Liver (tissue), 9 donors: Measurements from ENCODE around the gene LHPP. TPM values are rescaled to one million over a fixed set of nuclear protein-coding genes. Genes with fewer than 3 reads are reported as not detected.

ENCODE experiments used
- DNase-seq: peaks from one replicate; pipeline ENCODE4 v3.0.0-alpha.2; 2017; ENCODE audit warnings: low spot score
- H3K27ac ChIP-seq, 2 donors: one replicate each; pipeline ENCODE4 v1.7.0; 2013; ENCODE audit warnings: inconsistent platforms in 2 of 2, low read length in 2 of 2, control low read depth in 1 of 2, low read depth in 1 of 2, mild to moderate bottlenecking in 1 of 2
- H3K27me3 ChIP-seq, 4 donors: one replicate each; pipeline versions ENCODE4 v1.6.1 to v1.7.0; 2013; ENCODE audit warnings: low read length in 3 of 4, inconsistent platforms in 1 of 4, mild to moderate bottlenecking in 1 of 4, moderate library complexity in 1 of 4; ENCODE audit not compliant: control insufficient read depth in 4 of 4, insufficient read depth in 4 of 4
- H3K36me3 ChIP-seq, 4 donors: one replicate each; pipeline versions ENCODE4 v1.6.1 to v1.7.0; 2013; ENCODE audit warnings: low read length in 3 of 4, mild to moderate bottlenecking in 3 of 4, low read depth in 1 of 4, moderate library complexity in 1 of 4; ENCODE audit not compliant: control insufficient read depth in 4 of 4, insufficient read depth in 3 of 4
- H3K4me1 ChIP-seq, 4 donors: one replicate each; pipeline versions ENCODE4 v1.6.1 to v1.7.0; 2013; ENCODE audit warnings: low read length in 3 of 4, mild to moderate bottlenecking in 3 of 4, moderate library complexity in 1 of 4; ENCODE audit not compliant: control insufficient read depth in 4 of 4, insufficient read depth in 4 of 4
- H3K4me3 ChIP-seq, 3 donors: one replicate each; pipeline versions ENCODE4 v1.6.1 to v1.7.0; 2013; ENCODE audit warnings: low read length in 3 of 3, control low read depth in 1 of 3, low read depth in 1 of 3, mild to moderate bottlenecking in 1 of 3
- H3K9ac ChIP-seq, 2 donors: one replicate each; pipeline ENCODE4 v1.7.0; 2013; ENCODE audit warnings: low read length in 2 of 2, mild to moderate bottlenecking in 2 of 2, moderate library complexity in 2 of 2, control low read depth in 1 of 2, low read depth in 1 of 2
- H3K9me3 ChIP-seq, 4 donors: one replicate each; pipeline versions ENCODE4 v1.6.1 to v1.7.0; 2013; ENCODE audit warnings: low read length in 3 of 4; ENCODE audit not compliant: control insufficient read depth in 4 of 4
- EGR1 ChIP-seq, 2 donors: IDR thresholded peaks; 2 replicates each; pipeline ENCODE4 v1.6.1; 2016 to 2018; ENCODE audit warnings: antibody characterized with exemption in 2 of 2, low read depth in 2 of 2
- FOXA1 ChIP-seq: IDR thresholded peaks from 2 replicates; pipeline ENCODE4 v1.6.1; 2016; ENCODE audit warnings: antibody characterized with exemption
- FOXA2 ChIP-seq: IDR thresholded peaks from 2 replicates; pipeline ENCODE4 v1.6.1; 2016; ENCODE audit warnings: antibody characterized with exemption
- GABPA ChIP-seq, 2 donors: IDR thresholded peaks in 1 of 2; conservative IDR thresholded peaks in 1 of 2; 2 replicates each; pipeline ENCODE4 v1.6.1; 2016; ENCODE audit warnings: antibody characterized with exemption in 2 of 2, mild to moderate bottlenecking in 1 of 2, moderate library complexity in 1 of 2
- HNF4A ChIP-seq, 2 donors: conservative IDR thresholded peaks; 2 replicates each; pipeline ENCODE4 v1.6.1; 2016; ENCODE audit warnings: antibody characterized with exemption in 2 of 2, mild to moderate bottlenecking in 2 of 2
- HNF4G ChIP-seq: IDR thresholded peaks from 2 replicates; pipeline ENCODE4 v1.6.1; 2016; ENCODE audit warnings: antibody characterized with exemption
- JUND ChIP-seq, 2 donors: IDR thresholded peaks; 2 replicates each; pipeline ENCODE4 v1.6.1; 2016; ENCODE audit warnings: antibody characterized with exemption in 2 of 2
- NR2F2 ChIP-seq: IDR thresholded peaks from 2 replicates; pipeline ENCODE4 v1.6.1; 2016; ENCODE audit warnings: antibody characterized with exemption
- RAD21 ChIP-seq, 2 donors: IDR thresholded peaks; 2 replicates each; pipeline ENCODE4 v1.6.1; 2016; ENCODE audit warnings: antibody characterized with exemption in 2 of 2, mild to moderate bottlenecking in 2 of 2
- RXRA ChIP-seq, 2 donors: IDR thresholded peaks; 2 replicates each; pipeline ENCODE4 v1.6.1; 2017 to 2018; ENCODE audit warnings: antibody characterized with exemption in 2 of 2, mild to moderate bottlenecking in 1 of 2
- SP1 ChIP-seq: IDR thresholded peaks from 2 replicates; pipeline ENCODE4 v1.6.1; 2018; ENCODE audit warnings: antibody characterized with exemption, mild to moderate bottlenecking
- TAF1 ChIP-seq: conservative IDR thresholded peaks from 2 replicates; pipeline ENCODE4 v1.6.1; 2016; ENCODE audit warnings: antibody characterized with exemption, mild to moderate bottlenecking
- YY1 ChIP-seq: IDR thresholded peaks from 2 replicates; pipeline ENCODE4 v1.6.1; 2016; ENCODE audit warnings: antibody characterized with exemption, mild to moderate bottlenecking
- WGBS: extraction: QIAGEN DNeasy Blood & Tissue Kit; methylation state at CpG from one replicate; pipeline ENCODE4 v1.1.7; 2013; 5-methylcytosine and 5-hydroxymethylcytosine counted together
- polyA plus RNA-seq, 2 donors: library from polyadenylated mRNA; stranded (reverse) in 1 of 2; unstranded in 1 of 2; fragments of 200-250 nt in 1 of 2; fragments of >200 nt in 1 of 2; fragmentation: Nextera tagmentation in 1 of 2; extraction: Ambion mirVana in 1 of 2; gene quantifications; one replicate each; pipeline versions ENCODE4 v1.2.1 to v1.2.3, GENCODE V29; 2013 to 2015
- total RNA-seq, 2 donors: library from RNA; depleted of rRNA; stranded (reverse); fragments of >200 nt; gene quantifications; one replicate each; pipeline ENCODE4 v1.2.3, GENCODE V29; 2014
- TF ChIP-seq, protein P1 (sequence below): IDR thresholded peaks from 2 replicates; pipeline ENCODE4 v1.6.1; 2016; ENCODE audit warnings: antibody characterized with exemption
- TF ChIP-seq, protein P2 (sequence below): IDR thresholded peaks from 2 replicates; pipeline ENCODE4 v1.6.1; 2016; ENCODE audit warnings: antibody characterized with exemption, mild to moderate bottlenecking
- TF ChIP-seq, protein P3 (sequence below): fragments of 150-350 bp; IDR thresholded peaks from 2 replicates; pipeline ENCODE4 v1.5.1; 2017; ENCODE audit warnings: improper control_type of control experiment, low read depth, low read length; ENCODE audit not compliant: missing input control
- TF ChIP-seq, protein P4 (sequence below): IDR thresholded peaks from 2 replicates; pipeline ENCODE4 v1.6.1; 2016; ENCODE audit warnings: antibody characterized with exemption
- TF ChIP-seq, protein P5 (sequence below): IDR thresholded peaks from 2 replicates; pipeline ENCODE4 v1.6.1; 2016; ENCODE audit warnings: antibody characterized with exemption
- donor health status: healthy.
- donor health status: healthy.
- donor health status: healthy.
- donor health status: healthy.
- donor health status: healthy.

Gene LHPP
- total and polyA plus RNA-seq, 4 donors = 15.9 to 39.9 (median 26.2) TPM

DNA sequence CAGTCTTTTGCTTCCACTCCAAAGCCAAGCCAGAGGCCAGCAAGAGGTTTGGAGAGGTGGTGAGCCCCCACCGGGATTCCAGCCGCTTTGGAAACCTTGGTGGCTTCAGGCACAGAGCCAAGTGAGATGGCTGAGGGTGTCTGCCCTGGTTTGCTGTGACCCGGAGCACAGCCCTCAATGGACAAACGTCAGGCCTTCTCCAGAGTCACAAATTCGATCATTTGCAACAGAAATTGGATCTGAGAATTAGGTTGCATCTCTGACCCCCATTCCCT lies 10.9 kb upstream of the LHPP start (continued):
- TF ChIP-seq, protein P1, sequence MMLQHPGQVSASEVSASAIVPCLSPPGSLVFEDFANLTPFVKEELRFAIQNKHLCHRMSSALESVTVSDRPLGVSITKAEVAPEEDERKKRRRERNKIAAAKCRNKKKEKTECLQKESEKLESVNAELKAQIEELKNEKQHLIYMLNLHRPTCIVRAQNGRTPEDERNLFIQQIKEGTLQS = no peak
- TF ChIP-seq NR2F2 = no peak

DNA sequence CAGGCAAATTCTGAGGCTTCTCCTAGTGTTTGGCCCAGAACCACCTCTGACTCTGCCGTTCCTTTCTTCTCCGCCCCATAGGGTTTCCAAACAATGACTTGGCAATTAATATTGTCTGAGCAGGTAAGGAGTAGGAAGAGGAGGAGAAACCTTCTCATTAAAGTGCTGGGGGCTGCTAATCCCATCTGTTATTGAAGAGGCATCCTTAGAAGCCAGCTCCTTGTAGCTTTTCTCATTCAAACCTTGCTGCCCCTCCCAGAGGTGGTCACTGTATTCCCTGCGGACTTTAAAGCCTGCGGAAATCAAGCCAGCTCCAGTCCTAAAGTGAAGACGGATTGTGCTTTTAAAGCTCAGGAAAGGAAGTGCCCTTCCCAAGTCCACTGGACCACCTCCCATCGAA lies 10.3 kb upstream of the LHPP start:
- TF ChIP-seq RAD21 (IDR thresholded peaks at IDR 0.05) (no peak), FOXA2 (no peak), RXRA (IDR thresholded peaks at IDR 0.05) (no peak), TAF1 (no peak), EGR1 (IDR thresholded peaks at IDR 0.05; ENCODE audit: low read depth in 2 of 2) (no peak), FOXA1 (no peak), GABPA (IDR thresholded peaks at IDR 0.05 in 1 of 2, conservative IDR thresholded peaks at IDR 0.05 in 1 of 2) (no peak), JUND (IDR thresholded peaks at IDR 0.05) (no peak), HNF4G (no peak), YY1 (no peak), NR2F2 (no peak), SP1 (no peak), HNF4A (conservative IDR thresholded peaks at IDR 0.05) (no peak)
- TF ChIP-seq, protein P2, sequence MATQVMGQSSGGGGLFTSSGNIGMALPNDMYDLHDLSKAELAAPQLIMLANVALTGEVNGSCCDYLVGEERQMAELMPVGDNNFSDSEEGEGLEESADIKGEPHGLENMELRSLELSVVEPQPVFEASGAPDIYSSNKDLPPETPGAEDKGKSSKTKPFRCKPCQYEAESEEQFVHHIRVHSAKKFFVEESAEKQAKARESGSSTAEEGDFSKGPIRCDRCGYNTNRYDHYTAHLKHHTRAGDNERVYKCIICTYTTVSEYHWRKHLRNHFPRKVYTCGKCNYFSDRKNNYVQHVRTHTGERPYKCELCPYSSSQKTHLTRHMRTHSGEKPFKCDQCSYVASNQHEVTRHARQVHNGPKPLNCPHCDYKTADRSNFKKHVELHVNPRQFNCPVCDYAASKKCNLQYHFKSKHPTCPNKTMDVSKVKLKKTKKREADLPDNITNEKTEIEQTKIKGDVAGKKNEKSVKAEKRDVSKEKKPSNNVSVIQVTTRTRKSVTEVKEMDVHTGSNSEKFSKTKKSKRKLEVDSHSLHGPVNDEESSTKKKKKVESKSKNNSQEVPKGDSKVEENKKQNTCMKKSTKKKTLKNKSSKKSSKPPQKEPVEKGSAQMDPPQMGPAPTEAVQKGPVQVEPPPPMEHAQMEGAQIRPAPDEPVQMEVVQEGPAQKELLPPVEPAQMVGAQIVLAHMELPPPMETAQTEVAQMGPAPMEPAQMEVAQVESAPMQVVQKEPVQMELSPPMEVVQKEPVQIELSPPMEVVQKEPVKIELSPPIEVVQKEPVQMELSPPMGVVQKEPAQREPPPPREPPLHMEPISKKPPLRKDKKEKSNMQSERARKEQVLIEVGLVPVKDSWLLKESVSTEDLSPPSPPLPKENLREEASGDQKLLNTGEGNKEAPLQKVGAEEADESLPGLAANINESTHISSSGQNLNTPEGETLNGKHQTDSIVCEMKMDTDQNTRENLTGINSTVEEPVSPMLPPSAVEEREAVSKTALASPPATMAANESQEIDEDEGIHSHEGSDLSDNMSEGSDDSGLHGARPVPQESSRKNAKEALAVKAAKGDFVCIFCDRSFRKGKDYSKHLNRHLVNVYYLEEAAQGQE = no peak
- TF ChIP-seq, protein P3, sequence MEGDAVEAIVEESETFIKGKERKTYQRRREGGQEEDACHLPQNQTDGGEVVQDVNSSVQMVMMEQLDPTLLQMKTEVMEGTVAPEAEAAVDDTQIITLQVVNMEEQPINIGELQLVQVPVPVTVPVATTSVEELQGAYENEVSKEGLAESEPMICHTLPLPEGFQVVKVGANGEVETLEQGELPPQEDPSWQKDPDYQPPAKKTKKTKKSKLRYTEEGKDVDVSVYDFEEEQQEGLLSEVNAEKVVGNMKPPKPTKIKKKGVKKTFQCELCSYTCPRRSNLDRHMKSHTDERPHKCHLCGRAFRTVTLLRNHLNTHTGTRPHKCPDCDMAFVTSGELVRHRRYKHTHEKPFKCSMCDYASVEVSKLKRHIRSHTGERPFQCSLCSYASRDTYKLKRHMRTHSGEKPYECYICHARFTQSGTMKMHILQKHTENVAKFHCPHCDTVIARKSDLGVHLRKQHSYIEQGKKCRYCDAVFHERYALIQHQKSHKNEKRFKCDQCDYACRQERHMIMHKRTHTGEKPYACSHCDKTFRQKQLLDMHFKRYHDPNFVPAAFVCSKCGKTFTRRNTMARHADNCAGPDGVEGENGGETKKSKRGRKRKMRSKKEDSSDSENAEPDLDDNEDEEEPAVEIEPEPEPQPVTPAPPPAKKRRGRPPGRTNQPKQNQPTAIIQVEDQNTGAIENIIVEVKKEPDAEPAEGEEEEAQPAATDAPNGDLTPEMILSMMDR = no peak
- TF ChIP-seq, protein P1 = no peak
- TF ChIP-seq, protein P4, sequence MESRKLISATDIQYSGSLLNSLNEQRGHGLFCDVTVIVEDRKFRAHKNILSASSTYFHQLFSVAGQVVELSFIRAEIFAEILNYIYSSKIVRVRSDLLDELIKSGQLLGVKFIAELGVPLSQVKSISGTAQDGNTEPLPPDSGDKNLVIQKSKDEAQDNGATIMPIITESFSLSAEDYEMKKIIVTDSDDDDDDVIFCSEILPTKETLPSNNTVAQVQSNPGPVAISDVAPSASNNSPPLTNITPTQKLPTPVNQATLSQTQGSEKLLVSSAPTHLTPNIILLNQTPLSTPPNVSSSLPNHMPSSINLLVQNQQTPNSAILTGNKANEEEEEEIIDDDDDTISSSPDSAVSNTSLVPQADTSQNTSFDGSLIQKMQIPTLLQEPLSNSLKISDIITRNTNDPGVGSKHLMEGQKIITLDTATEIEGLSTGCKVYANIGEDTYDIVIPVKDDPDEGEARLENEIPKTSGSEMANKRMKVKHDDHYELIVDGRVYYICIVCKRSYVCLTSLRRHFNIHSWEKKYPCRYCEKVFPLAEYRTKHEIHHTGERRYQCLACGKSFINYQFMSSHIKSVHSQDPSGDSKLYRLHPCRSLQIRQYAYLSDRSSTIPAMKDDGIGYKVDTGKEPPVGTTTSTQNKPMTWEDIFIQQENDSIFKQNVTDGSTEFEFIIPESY = no peak
- TF ChIP-seq, protein P5, sequence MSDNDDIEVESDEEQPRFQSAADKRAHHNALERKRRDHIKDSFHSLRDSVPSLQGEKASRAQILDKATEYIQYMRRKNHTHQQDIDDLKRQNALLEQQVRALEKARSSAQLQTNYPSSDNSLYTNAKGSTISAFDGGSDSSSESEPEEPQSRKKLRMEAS = no peak
- no peak overlapping the region for H3K4me3 ChIP-seq
- peaks cover 9 to 28% (median 20%) of the 10 kb centered on the region in 4 donors for H3K4me1 ChIP-seq
- H3K27me3 ChIP-seq = peaks cover 5 to 31% (median 20%) of the 10 kb centered on the region in 4 donors
- no peak overlapping the region for H3K27ac ChIP-seq
- 43% methylated on average over 6 of the region's 6 CpGs for WGBS
- H3K9me3 ChIP-seq = no peaks in the 10 kb centered on the region
- H3K36me3 ChIP-seq = no peaks in the 10 kb centered on the region
- DNase-seq = no peak
- no peak overlapping the region for H3K9ac ChIP-seq
